Measurements from ENCODE around the gene TMCC2.
A peak's percentile ranks its signal among the peaks of the same experiment; 100 is the strongest.
"Not testable (repeated sequence)": the region's sequence is repeated elsewhere in the genome, so short reads cannot be mapped to it uniquely, and the experiment has no call there.

The TMCC2 gene

DNA sequence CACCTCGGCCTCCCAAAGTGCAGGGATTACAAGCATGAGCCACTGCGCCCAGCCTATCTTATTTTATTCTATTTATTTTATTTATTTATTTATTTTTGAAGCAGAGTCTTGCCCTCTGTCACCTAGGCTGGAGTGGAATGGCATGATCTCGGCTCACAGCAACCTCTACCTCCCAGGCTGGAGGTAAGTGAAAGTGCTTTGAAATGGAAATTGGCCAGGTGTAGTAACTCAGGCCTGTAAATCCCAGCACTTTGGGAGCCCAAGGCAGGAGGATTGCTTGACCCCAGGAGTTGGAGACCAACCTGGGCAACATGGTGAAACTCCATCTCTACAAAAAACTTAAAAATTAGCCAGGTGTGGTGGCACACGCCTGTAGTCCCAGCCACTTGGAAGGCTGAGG, 11.2 kb upstream of the TMCC2 start:
- no peak for DNase-seq

DNA sequence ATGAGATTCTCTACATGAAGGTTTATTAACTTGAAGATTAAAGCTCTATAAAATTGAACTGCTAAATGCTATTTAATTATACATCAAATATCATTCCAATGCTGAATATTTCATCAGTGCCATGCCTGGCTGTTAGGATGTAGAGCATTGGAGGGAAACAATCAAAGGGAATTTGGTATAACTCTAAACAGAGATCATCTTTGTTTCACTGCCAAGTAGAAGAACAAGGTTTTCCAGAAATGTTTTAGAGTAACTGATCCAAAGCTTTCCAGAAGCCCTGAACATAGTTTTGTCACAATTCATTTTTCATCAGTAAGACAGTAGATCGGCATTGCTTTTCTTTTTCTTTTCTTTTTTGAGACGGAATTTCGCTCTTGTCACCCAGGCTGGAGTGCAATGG, 10.3 kb upstream of the TMCC2 start:
- no peak for DNase-seq

DNA sequence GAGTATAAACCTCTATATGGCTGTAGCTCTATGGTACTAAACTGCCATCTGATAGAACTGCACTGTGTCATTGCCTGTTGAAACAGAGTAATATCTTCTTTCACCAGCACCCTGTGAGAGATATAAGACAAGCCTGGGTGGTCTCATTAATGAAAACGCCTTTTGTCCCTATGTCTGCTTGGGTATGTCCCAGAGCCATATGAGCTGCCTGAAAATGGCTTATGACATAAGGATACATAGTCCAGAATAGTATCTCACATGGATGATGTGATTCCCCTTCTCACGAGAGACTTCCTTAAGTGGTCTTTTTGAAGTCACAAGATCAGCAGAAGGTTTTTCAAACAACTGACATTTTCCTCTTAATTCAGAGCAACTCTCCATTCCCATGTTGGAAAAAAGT, 7.3 kb upstream of the TMCC2 start:
- no peak for DNase-seq

DNA sequence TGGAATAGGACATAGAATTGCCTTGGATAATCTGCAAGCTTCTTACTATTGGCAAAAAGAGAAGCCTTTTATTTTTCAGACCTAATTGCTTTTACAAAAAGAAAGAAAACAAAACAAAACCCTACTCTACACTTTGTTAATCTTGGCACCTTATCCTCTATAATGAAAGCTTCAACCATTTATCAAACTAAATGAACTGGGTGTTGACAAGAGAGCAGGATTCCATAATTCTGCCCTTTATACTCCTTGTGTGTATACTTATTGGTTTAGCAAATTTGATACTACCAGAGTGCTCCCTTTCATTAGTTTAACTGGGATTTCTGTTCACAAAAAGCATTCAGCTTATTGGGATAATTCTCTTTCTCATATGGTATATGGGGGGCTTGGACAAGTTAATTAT, 3.0 kb upstream of the TMCC2 start:
- no peak for DNase-seq

DNA sequence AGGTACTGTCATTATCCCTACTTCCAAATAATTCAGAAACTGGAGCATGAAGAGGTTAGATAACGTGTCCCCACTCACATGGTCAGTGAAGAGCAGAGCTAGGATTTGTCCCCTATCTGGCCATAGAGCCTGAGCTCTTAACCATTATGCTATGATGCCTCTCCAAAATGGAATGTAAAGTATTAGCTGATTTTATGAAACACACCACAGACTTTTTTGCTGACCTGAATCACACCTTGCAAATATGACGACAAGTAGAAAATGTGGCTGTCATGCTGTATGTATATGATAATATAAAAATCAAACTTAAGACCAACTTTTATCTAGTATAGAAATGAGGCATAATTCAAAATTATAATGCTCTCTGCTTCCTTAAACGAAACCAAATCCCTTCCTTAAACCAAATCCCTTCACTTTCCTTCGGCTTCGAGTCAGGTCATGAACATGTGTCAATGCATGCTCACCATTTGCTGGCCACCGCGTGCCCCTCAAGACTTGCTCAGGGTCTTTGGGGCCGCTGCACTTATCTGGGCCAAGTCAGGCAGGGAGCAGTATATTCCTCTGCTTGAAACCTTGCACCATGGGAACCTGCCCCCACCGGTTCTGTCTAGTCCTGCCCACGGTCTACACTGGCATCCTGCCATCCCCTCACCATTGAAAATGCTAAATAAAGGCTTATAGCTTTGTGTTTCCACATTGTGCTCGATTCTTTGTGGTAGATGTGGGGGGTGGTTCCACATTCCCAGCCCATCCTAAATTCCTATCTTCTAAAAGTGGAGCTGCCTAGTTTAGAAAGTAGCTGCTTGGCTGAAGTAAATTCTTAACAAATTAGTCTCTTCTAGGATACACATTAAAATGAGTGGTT, 1.6 kb upstream of the TMCC2 start:
- DNase-seq, result no peak

DNA sequence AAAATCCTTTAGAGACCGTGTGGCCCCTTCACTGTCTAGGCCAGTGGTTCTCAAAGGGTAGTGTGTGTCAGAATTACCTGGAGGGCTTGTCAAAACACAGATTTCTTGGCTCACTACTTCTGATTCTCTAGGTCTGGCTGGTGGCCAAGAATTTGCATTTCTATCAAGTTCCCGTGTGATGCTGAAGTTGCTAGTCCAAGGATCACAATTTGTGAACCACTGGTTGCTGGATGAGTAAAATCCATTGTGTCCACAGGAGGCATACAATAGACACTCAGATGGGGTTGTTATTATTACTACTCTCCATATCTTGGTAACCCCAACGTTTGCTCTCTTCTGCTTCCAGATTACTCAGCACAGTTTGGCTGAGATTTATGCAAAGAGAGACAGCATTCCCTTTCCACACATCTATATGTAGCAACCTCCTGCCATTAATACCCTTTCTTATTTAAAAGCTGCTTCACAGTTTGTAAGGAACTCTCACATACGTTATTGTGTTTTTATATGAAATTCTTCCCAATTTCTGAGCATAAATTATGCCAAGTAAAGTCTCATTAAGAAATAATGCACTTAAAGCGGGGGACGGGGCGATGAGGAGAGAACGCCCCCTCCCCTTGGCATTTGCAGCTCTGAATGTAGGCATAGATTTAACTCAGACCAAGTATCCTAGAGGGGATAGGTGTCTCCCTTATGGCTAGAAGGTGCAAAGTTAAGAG, 720 bp upstream of the TMCC2 start:
- no peak for DNase-seq

DNA sequence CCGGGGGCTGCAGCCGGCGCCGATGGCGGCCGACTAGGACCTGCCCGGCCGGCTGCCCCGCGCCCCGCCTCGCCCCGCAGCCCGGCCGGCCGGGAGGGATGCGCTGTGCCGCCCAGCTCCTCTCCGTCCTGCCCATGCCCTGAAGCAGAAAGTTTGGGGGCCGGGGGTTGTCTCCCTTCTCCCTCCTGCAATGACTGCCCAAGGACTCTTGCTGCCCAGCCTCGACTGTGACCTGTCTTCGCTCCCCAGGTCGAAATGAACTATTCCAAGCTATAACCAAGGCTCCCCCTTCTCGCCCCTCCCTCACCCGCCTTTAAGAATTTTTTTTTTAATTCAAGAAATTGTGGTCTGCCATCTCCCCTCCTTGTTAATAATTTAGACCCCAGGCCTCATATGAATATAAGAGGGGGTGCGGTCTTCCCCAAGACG, 361 bp downstream of the TMCC2 start:
- no peak for DNase-seq

DNA sequence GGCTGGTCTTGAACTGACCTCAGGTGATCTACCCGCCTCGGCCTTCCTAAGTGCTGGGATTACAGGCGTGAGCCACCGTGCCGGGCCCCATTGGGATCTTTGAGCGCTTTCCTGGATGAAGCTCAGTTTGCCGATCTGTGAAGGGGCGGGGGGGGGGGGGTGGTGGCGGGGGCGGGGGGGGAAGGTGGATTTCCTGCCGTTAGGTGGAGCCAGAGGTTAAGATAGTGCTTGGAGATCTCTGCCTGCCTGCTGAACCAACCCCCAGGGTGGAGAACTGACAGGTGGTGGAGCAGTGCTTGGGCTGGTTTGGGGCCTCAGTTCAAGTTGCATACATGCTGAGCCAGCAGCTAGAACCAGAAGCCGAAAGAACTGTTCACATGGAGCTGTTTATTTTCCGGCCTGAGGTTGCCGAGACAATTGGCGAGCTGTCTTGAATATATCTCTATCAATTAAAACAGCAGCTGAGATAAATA, 1.7 kb downstream of the TMCC2 start:
- peak; percentile 43 for DNase-seq

DNA sequence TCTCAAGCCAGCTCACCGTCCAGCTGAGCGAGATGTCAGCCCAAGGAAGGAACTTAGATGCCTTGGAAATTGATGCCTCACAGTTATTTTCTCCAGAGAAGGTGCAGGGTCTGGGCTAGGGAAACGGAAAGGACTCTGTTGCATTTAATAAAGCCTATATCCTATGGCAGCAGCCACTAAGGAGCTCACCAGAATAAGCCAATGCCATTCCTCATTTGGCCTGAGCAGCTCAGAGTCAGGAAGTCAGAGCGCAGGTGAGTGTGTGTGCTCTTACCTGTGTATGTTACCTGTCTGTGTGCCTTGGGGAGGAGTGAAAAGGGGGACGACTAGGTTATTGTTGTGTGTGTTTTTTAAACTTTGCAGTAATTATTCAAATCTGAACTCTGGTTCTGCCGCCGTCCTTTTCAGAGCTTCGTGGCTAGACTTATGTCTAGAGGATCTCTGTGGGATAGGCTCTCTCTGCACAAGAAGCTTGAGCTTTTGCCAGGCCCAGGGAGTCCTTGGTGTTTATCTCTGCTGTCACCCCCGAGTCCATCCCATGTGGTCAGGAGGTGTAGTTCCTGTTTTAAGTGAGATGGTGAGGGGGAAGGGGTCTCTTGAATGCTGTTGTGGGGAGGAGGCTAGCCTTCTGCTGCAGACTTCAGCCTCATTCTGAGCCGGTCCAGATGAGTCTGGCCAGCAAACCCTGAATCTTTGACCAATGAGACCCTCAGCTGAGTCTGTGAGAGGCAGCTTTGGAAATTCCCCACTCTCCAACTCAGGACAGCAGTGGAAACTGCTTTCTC, 2.4 kb downstream of the TMCC2 start:
- no peak for DNase-seq

DNA sequence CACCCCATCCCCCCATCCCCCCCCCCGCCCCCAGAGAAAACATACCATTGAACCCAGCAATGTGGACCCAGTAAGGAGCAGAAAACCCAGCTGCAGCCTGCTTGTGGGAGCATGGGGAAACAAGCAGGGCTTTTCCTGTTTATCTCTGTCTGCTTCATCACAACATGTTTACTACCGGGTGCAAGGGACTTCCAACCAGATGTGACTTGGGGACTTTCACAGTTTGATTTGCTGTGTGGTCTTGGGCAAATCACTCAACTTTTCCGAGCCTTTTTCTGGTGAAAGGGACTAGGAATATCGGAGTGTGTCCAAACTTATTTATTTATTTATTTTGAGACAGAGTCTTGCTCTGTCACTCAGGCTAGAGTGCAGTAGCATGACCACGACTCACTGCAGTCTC, 3.2 kb downstream of the TMCC2 start:
- DNase-seq, result no peak

DNA sequence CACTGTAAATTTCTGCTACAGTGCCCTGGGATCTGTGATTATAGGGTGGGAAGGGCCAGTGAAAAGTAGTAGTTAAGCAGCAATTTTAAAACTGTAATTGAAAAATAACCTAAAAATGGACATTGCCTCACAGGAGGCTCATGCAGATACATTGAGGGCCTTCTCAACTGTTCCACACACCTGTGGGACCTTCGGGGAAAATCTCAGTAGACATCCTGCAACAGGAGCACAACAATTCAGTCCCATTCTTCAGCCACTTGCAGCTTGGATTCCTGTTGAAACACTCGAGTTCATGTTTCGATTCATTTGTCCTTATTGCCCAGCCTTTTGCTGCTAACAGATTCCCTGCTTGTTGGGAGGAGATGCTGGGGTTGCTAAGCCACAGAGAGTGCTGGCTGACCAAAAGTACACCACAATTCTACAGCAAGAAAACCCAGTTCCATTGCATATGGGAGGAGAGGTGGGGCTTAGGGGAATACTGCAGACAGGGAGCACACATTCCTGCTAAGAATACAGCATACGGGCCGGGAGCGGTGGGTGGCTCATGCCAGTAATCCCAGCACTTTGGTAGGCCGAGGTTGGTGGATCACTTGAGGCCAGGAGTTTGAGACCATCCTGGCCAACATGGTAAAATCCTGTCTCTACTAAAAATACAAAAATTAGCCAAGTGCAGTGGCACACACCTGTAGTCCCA, 4.5 kb downstream of the TMCC2 start:
- no peak for DNase-seq

DNA sequence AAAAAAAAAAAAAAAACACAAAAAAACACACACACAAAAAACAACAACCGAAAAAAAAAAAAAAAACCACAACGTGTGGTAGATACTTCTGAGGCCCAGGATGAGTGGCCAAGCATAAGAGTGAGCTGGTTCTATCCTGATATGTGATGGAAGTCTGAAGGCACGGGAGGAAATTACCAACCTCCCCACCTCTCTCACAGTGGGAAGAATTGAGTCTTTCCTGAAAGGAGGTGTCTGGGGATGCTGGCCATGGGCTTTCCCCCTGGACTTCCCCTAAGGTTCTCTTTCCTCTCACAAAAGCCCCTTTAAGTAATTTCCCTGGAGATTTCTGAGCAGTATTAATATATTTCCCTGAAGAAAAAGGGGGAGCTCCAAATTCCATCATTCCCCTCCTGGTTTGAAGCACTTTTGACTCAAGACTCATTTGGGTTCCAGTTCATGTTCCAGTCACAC, 5.2 kb downstream of the TMCC2 start:
- no peak for DNase-seq

DNA sequence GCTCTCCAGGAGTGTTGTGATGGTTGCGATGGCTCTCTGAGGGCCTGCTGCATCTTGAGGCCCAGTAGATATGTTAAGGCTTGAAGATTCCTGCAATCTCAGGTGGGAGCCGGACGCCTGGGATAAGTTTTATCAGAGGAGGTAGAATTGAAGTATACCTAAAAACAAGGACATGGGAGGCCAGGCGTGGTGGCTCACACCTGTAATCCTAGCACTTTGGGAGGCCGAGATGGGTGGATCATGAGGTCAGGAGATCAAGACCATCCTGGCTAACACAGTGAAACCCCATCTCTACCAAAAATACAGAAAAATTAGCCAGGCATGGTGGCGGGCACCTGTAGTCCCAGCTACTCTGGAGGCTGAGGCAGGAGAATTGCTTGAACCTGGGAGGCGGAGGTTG, 6.2 kb downstream of the TMCC2 start:
- not testable (repeated sequence) for DNase-seq

DNA sequence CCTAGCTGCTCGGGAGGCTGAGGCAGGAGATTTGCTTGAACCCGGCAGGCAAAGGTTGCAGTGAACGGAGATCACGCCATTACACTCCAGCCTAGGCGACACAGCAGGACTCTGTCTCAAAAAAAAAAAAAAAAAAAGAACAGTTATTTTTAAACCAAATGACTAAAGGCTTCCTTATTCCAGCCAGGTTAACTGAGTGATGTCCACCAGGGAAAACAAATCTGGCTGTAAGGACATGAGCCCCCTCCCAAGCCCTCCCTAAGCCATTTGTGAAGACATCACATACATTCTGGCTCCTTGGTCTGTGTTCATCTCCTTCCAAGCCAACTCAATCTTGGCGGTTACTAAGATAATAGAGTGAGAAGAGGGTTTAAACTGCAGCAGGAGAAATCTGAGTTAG, 8.2 kb downstream of the TMCC2 start:
- DNase-seq, result no peak

DNA sequence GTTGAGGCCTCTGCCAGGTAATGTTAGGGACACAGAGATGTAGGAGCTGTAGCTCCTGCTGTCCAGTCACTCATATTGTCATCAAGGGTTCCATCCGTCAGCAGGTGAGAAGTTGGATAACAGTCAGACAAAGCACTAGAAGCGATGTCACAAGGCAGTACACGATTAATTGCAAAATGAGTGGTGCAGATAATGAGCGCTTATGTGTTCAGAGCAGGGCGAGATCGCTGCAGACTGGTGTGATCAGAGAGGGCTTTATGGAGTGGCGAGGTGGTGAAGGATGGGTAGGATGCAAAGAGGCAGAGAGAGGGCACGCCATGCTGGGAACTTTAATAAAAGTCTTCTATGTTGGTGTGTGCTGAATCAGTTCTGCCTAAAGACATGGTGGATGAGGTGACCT, 8.8 kb downstream of the TMCC2 start:
- DNase-seq, result no peak

DNA sequence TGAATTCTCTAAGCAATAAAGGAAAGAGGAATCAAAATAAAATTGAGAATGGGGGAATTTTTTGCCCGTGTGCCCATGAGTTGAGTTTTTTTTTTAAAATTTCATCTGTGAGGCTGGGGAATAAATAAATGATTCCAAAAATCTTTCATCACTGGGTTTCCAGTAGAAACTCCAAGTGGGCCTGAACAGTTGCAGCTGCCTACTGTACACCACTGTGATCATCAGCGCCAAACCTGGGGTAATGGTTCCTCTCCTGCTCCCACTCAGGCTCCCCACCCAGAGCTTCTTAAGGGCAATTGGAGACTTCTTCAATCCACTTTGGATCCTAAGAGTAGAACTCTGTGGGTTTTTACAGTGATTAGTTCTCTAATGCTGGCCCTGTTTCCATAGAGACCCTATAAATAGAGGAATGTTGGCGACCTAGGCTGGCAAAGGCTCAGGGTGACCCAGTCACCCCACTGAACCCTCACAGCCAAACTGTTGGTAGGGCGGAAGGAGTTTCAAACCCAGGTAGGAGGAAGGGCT, 9.3 kb downstream of the TMCC2 start:
- no peak for DNase-seq

DNA sequence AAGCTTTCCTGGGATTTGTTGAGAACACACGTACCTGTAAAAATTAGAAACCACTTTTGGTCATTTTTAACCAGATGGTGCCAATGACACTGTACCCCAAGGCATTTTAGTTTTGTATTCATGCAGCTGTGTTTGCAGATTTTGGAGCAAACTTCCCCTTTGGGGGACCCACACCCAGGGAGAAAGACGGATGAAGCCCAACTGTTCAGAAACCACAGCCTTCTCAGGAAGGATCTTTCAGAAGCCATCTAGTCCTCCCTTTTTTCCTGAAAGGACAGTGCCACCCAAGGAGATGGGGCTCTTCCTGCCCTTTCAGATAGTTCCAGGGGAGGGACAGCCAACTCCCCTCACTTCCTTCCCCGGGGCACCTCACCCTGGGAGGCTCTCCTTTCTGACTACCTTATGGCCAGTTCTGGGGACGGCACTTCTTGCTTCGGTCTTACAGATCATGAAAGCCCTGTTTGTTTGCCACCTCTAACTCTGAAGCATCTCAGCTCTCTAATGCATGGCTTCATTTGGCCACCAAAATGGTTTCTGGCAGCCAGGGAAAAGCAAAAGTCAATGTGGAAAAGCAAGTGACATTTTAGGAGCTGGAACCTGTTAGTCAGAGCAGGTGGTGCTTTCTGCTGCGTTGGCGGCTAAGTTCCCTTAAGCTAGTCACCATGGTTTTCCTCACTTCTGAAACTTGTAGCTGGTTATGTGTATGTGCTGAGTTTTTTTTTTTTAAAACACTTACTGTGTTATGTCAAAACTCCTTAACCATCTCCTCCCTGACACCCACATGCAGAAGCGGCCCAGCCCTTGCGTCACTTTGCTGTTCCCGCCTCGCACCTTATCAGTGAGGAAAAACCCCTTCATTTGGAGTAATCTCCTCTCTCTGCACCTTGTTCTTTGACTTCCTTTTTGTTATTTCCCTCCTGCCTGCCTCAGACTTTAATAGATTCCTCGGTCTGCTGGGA, 10.1 kb downstream of the TMCC2 start:
- no peak for DNase-seq

DNA sequence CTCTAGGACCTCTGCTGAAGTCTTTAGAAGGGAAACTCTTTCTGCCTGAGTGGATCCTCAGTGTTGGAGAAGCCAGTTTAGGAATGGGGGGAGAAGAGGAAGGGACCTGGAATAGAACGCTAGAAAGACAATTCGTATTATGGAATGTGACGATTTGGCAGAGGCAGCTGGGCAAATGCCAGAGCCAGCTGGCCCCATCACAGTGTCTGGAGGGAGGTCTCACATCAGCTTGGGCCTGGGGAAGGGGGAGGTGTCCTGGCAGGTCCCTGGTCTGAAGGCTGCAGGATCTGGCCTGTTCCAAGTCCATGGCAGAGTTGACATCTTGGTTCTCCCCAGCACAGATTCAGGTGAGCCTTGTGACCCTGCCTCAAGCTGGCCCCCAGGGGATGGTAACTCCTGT, 11.3 kb downstream of the TMCC2 start:
- DNase-seq, result no peak

DNA sequence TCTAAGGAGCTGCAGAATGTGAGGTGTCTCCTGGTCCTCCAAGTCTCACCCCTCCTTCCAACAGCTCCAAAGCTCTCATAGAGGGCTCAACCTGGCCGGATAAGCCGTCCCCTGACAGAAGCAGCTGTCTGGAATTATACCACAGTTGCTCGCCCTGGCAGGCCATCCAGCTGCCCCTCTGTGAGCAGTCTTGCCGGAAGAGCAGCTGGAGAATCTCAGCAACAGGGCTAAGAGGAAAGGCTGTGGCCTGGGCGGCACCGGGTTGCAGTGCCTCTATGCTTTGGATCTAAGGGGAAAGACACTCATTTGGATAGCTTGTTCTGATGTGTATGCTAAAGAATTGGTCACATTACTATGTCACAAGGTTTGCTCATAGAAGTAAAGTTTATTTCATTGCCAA, 12.4 kb downstream of the TMCC2 start:
- no peak for DNase-seq

DNA sequence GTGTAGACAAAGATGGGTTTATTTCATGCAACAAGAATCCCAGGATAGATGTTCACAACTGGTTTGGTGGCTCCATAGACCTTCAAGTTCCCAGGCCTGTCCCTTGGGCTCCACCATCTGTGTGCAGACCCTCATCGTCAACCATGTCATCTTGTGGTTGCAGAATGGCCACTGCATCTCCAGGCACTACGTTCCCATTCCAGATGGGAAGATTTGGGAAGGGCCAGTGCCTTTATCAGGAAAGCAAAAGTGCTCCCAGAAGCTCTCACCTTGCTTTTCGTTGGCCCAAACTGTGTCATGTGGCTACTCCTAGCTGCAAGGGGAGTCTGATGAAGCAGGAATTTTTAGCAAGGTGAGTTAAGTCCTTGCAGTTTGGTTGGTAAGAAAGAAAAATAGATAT, 12.8 kb downstream of the TMCC2 start:
- no peak for DNase-seq

DNA sequence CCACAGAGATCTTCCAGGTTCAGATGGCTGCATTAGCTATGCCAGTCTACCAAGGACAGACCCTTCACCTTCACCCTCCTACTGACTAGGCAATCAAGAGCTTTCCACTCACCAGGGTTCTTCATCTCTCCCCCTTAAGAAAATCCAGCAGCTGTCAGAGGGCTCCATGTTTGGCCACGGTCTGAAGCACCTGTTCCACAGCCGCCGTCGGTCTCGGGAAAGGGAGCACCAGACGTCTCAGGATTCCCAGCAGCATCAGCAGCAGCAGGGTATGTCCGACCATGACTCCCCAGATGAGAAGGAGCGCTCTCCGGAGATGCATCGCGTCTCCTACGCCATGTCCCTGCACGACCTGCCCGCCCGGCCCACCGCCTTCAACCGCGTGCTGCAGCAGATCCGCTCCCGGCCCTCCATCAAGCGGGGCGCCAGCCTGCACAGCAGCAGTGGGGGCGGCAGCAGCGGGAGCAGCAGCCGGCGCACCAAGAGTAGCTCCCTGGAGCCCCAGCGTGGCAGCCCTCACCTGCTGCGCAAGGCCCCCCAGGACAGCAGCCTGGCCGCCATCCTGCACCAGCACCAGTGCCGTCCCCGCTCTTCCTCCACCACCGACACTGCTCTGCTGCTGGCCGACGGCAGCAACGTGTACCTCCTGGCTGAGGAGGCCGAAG, 13.8 kb downstream of the TMCC2 start:
- DNase-seq, result no peak
